Effector memory CD4-positive, alpha-beta T cell (primary cell): Measurements from ENCODE around the gene DLX6.

Experiments
- DNase-seq, 3 donors: peaks; one replicate each; pipeline ENCODE4 v3.0.0-alpha.2; 2020
- H3K27ac ChIP-seq: 2 replicates; pipeline ENCODE4 v1.7.0; 2013; ENCODE audit warnings: mild to moderate bottlenecking, low read length, moderate library complexity; ENCODE audit not compliant: insufficient read depth, poor library complexity, severe bottlenecking
- H3K27me3 ChIP-seq: replicated peaks from 2 replicates; pipeline ENCODE4 v1.7.0; 2013; ENCODE audit warnings: mild to moderate bottlenecking, low read length; ENCODE audit not compliant: insufficient read depth, control insufficient read depth, poor library complexity, severe bottlenecking
- H3K36me3 ChIP-seq: 2 replicates; pipeline ENCODE4 v1.7.0; 2013; ENCODE audit warnings: mild to moderate bottlenecking, low read length, moderate library complexity; ENCODE audit not compliant: control insufficient read depth, insufficient read depth
- H3K4me1 ChIP-seq: 2 replicates; pipeline ENCODE4 v1.7.0; 2013; ENCODE audit warnings: low read length, mild to moderate bottlenecking; ENCODE audit not compliant: control insufficient read depth, insufficient read depth, poor library complexity, severe bottlenecking
- H3K4me3 ChIP-seq: 2 replicates; pipeline ENCODE4 v1.7.0; 2013; ENCODE audit warnings: low read length, low read depth, mild to moderate bottlenecking; ENCODE audit not compliant: insufficient read depth, poor library complexity, severe bottlenecking
- H3K9me3 ChIP-seq: 2 replicates; pipeline ENCODE4 v1.7.0; 2013; ENCODE audit warnings: mild to moderate bottlenecking, low read length, moderate library complexity; ENCODE audit not compliant: control insufficient read depth

Gene DLX6

GRCh38 chr7:97011536-97012364 is 6.4 kb downstream of the DLX6 start:
- Histone ChIP-seq H3K4me3 (no peak overlapping the region), H3K9me3 (no peaks in the 10 kb centered on the region), H3K27me3 (peaks cover 58% of the 10 kb centered on the region), H3K36me3 (no peaks in the 10 kb centered on the region), H3K27ac (no peak overlapping the region), H3K4me1 (peaks cover 4% of the 10 kb centered on the region)
- no peak for DNase-seq

- no peak overlapping the region for H3K4me3 ChIP-seq
- no peak for DNase-seq
Observed at GRCh38 chr7:97012365-97013133, 7.2 kb downstream of the DLX6 start.

GRCh38 chr7:97013134-97013844 is 7.9 kb downstream of the DLX6 start:
- peaks cover 56% of the 10 kb centered on the region for H3K27me3 ChIP-seq
- H3K36me3 ChIP-seq, result no peaks in the 10 kb centered on the region
- no peaks in the 10 kb centered on the region for H3K9me3 ChIP-seq
- no peak for DNase-seq
- no peaks in the 10 kb centered on the region for H3K4me1 ChIP-seq
- H3K27ac ChIP-seq, result no peak overlapping the region
- no peak overlapping the region for H3K4me3 ChIP-seq

More at GRCh38 chr7:97012365-97013133, 7.2 kb downstream of the DLX6 start:
- H3K4me1 ChIP-seq, result no peaks in the 10 kb centered on the region
- no peaks in the 10 kb centered on the region for H3K36me3 ChIP-seq
- H3K9me3 ChIP-seq, result no peaks in the 10 kb centered on the region
- H3K27ac ChIP-seq, result no peak overlapping the region
- peaks cover 58% of the 10 kb centered on the region for H3K27me3 ChIP-seq

- no peak for DNase-seq
- Histone ChIP-seq H3K36me3 (no peaks in the 10 kb centered on the region), H3K4me1 (no peaks in the 10 kb centered on the region), H3K27me3 (peaks cover 56% of the 10 kb centered on the region), H3K27ac (no peak overlapping the region), H3K4me3 (no peak overlapping the region), H3K9me3 (no peaks in the 10 kb centered on the region)
Observed at GRCh38 chr7:97013845-97014134, 8.4 kb downstream of the DLX6 start.

- DNase-seq, result no peak
- Histone ChIP-seq H3K9me3 (no peaks in the 10 kb centered on the region), H3K27me3 (peaks cover 56% of the 10 kb centered on the region), H3K4me3 (no peak overlapping the region), H3K4me1 (no peaks in the 10 kb centered on the region), H3K36me3 (no peaks in the 10 kb centered on the region), H3K27ac (no peak overlapping the region)
Observed at GRCh38 chr7:97014145-97014750, 8.9 kb downstream of the DLX6 start.

GRCh38 chr7:97015279-97015678 is 9.9 kb downstream of the DLX6 start:
- no peak overlapping the region for H3K4me3 ChIP-seq
- H3K27ac ChIP-seq, result no peak overlapping the region
- peaks cover 53% of the 10 kb centered on the region for H3K27me3 ChIP-seq
- no peaks in the 10 kb centered on the region for H3K36me3 ChIP-seq
- no peaks in the 10 kb centered on the region for H3K9me3 ChIP-seq
- no peaks in the 10 kb centered on the region for H3K4me1 ChIP-seq
- DNase-seq, result no peak

GRCh38 chr7:97015756-97016380 is 10.5 kb downstream of the DLX6 start:
- H3K27me3 ChIP-seq, result peaks cover 59% of the 10 kb centered on the region
- no peak for DNase-seq

GRCh38 chr7:97016381-97017191 is 11.2 kb downstream of the DLX6 start:
- H3K4me3 ChIP-seq, result no peak overlapping the region
- peaks cover 64% of the 10 kb centered on the region for H3K27me3 ChIP-seq
- no peak for DNase-seq
- no peak overlapping the region for H3K27ac ChIP-seq
- H3K36me3 ChIP-seq, result no peaks in the 10 kb centered on the region
- no peaks in the 10 kb centered on the region for H3K9me3 ChIP-seq
- H3K4me1 ChIP-seq, result peaks cover 5% of the 10 kb centered on the region

More at GRCh38 chr7:97015756-97016380, 10.5 kb downstream of the DLX6 start:
- Histone ChIP-seq H3K27ac (no peak overlapping the region), H3K4me3 (no peak overlapping the region), H3K4me1 (peaks cover under 1% of the 10 kb centered on the region), H3K36me3 (no peaks in the 10 kb centered on the region), H3K9me3 (no peaks in the 10 kb centered on the region)
